GM19452 (cell line): ENCODE results near the gene NHP2.

Source experiments
- ATAC-seq: cut with Tn5 transposase; IDR thresholded peaks from one replicate; pipeline ENCODE4 v1.9.1; 2021; ENCODE audit not compliant: unreplicated experiment

Gene NHP2

DNA sequence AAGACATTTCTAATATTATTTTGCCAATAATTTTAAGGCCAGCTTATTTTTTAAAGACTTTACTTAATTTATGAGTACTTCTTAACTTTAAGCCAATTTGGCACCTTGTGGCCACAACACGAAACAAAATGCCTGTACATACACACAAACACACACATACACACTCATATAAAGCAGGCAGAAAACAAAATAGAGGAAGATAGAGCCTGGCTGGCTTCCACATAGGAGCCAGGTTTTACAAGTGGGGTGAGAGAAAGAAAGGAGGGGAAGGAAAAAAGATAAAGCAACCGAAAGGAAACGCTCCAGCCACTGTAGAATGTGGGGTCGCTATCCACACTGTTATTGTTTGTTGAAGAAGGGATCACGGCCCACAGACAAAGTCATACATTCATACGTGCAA is 23.1 kb upstream of the NHP2 start:
- no peak for ATAC-seq

DNA sequence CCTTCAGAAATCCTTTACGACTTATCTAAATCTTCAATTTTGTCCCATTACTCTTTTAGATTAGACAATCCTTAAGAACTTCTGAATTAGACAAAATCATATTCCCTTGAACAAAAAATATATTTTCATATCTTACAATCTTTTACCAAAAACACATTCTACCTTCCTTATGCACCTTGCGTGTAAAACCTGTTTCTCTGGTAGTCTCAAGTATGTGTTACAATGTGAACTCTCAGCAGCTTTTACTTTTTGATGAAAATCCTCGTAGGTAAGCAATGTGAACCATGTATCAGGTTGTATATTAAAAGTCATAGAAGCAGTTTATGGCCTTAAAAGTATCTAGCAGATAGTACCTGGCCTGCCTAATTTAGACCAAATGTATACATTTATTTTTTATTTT is 20.8 kb upstream of the NHP2 start:
- no peak for ATAC-seq

DNA sequence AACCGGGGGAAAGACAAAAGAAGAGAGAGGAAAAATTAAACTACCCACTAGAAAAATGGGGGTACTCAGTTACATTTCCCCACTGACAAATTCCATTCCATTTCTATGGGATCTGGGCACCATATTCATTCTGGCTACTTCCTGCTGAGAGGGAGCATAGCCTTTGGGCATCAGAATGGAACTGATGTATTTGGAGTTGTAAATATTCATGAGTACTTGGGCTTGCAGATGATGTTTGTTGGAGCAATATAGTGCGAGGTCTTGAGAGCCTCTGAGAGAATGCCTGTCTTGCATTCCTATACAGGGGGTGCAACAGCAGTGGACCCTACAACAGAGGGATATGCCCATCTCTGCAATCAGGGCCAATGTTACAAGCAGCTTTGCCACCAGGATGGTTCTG is 16.8 kb upstream of the NHP2 start:
- ATAC-seq = no peak

DNA sequence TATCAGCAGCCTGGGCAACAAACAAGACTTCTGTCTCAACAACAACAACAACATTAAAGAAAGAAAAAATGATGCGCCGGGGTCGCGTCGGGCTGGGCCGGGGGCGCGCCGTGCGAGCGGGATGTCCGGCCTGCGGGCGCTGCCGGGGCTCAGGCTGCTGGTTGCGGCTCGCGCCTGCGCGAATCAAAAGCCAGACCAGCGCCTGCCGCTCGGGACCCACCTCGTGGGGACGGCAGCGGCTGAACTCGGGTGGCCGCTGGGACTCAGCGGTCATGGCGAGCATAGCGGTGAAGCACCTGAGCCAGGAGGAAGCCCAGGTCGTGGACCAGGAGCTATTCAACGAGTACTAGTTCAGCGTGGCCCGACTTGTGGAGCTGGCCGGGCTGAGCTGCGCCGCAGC is 11.9 kb upstream of the NHP2 start:
- no peak for ATAC-seq

DNA sequence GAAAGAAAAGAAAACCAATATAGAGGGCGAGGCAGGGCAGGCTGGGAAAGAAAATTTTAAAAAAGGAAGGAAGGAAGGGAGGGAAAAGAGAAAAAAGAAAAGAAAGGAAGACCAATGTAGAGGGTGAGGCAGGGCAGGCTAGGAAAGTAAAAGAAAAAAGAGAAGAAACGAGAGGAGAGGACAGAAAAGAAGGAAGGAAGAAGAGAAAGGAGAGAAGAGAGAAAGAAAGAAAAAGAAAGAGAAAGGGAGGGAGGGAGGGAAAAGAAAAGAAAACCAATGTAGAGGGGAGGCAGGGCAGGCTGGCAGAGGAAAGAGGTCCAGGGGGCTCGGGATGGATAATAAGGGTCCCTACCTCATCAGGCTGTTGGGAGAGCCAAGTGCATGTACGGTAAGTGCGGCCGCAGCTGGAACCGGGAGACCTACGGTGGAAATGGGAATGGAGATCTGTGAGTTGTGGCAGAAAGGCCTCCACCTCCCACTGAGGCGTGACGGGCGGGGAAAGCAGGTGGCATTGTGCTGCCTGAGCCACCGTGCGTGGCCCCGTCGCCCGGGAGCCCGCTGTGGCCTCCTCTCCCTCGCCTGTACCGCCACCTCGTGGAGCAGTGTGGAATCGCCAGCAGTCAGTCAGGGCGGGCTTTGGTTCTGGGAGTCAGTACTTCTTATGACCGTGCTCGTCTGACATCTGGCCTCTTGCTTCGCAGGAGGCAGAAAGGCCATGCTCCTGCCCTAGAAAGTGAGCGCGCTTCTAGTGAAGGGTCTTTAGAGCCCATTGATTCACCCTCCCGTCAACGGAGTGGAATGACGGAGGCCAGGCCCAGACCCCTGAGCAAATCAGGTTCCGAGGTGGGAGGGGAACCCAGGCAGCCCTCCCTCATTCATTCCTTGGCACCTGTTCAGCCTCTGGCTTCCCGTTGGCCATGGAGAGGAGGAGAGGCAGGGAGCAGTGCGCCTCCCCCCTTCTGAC is 10.4 kb upstream of the NHP2 start:
- peak; percentile 90 for ATAC-seq

DNA sequence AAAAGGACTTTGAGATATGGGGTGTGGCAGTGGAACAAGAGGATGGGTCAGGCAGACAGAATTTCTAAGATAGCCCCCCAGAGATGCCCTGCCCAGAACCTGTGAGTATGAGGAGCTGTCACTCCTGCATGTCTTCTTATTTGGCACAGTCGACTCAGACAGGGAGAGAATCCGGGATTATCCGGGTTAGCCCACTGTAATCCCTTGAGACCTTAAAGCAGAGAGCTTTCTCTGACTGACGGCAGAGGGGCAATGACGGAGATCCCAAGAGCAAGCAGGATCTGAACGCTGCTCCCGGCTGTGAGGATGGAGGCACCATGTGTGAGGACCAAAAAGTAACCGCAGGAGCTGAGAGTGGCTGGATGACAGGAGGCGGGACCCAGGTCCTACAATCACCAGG is 8.8 kb upstream of the NHP2 start:
- ATAC-seq = no peak

DNA sequence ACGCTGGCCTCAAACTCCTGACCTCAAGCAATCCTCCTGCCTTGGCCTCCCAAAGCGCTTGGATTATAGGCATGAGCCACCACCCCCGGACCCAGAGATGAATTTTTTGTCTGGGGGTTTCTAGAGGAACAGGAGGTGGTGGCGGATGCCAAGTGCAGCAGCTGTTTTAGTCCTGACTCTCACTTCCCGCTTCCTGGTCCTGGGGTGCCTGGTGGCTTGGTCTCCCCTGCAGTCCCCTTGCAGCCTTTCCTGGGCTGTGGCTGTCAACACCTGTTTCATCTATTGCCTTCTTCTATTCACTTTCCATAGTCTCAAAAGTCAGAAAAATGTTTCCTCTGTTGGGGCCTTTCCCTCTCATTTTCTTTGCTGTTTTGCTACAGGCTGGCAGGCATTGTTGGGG is 6.5 kb upstream of the NHP2 start:
- no peak for ATAC-seq

DNA sequence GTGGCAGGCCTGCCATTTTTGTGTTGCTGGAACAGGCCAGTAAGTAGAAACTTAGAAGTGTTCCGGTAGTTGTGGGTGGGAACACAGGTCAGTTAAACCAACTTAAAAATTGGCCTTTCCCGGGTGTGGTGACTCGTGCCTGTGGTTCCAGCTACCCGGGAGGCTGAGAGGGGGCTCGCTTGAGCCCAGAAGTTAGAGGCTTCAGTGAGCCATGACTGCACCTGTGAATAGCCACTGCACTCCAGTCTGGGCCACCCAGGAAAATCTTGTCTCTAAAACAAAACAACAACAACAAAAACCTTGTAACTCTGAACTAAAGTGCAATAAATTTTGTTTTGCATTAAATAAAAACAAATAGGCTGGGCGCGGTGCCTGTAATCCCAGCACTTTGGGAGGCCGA is 1.4 kb upstream of the NHP2 start:
- no peak for ATAC-seq

DNA sequence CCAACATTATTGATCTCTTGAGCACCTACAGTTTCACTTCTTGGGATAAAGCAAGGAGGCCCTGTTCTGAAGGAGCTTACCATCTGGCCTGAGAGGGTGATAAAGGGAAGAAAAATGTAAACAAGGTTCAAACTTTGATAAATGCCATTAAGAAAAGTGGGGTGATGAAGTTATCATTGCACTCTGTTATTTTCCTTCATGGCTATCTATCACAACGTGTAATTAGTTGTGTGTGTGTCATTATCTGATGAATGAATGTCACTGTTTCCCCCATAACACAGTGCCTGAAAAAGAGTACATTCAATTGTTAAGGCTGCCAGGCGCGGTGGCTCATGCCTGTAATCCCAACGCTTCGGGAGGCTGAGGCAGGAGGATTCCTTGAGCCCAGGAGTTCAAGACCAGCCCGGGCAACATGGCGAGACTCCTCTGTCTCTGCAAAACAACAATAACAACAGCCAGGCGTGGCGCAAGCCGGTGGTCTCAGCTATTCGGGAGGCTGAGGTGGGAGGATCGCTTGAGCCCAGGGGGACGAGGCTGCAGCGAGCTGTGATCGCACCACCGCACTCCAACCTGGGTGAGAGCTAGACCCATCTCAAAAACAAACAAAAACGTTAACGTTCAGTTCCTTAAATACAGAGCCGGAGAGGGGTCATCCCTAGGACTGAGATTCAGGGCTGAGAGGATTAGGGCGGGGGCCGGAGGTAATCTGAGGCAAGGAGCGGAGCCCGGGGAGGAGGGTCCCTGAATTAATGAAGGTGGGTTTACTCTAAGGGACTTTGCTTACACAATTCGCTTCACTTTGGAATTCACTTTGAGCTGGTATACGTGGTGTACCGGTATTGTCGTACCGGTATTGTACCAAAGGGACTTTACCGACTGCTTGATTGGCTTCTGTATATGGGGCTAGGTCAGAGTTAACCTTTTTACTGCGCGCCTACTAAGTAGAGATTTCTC is 917 bp downstream of the NHP2 start:
- ATAC-seq = no peak

DNA sequence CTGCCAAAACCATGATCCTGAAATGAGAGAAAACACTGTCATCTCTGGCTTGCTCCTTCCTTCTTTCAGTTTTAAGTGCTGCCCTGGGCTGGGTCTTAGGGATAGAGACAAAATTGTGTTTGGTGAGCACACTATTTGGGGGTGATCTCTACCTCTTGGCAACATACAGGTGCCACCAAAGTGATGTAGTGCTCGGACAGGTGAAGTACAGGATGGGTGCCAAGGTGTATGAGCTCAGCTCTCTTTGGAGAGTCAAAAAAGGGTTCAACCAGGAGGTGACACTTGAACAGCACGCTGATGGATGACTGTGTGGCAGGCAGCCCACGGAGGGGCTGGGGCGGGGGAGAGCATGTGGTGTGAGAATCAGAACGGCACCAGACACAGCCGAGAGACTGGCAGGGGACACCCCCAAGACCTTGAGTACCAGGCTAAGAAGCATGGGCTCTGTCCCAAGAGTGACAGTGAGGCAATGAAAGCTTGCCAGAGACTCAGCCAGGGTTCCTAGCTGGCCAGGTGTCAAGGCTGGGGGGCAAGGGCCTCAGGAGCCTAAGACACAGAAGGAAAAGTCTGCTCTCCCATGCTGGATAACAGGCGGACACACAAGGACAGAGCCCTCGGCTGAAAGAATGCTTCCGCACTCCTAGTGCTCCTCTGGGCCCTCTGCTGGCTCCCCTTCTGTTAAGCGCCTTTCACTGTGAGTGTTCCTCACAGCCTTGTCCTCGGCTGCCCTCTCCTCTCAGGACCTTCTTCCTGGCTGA is 2.5 kb downstream of the NHP2 start:
- no peak for ATAC-seq

DNA sequence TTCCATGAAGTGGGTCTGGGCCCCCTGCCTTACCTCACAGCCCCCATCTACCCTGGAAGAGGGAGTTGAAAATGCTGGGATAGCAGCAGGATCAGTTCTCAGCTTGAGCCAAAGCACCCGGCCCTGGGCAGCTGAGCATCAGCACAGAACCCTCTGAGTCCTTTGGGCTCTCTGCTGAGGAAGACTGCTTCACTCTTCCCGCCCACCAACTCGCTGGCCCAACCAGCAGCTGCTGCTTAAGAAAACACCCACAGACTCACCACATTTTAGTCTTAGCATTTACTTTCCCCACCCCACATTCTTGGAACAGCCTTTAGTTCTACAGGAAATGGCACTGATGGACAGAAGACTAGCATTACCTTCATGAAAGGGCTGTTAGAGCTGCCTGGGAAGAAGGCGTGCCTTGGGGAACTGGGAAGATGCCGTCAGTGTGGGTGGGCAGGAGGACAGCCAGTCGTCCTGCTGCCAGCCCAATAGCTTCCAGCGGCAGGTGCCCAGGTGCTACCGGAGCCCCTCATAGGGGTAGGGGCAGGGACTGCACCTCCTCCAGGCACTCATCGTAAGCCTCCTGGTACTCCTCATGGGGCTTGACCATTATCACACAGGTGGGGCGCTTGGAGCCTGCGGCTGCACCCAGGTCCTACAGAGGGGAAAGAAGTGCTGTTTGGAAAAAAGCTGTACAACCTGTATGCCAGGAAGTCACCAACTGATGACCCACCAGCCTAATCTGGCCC is 4.3 kb downstream of the NHP2 start:
- no peak for ATAC-seq

DNA sequence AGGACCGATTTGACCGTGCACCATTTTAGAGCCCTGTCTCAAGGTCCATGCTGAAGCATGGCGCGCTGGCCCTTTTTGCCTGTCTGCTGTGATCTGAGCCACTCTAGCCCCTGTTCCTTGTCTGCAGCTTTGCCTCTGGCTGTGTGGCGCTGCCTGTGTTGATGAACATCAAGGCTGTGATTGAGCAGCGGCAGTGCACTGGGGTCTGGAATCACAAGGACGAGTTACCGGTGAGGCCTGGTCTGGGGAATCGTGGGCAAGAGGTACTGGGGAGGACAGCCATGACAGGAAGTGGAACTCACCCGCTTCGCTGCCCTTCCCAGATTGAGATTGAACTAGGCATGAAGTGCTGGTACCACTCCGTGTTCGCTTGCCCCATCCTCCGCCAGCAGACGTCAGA is 6.3 kb downstream of the NHP2 start:
- ATAC-seq = no peak

DNA sequence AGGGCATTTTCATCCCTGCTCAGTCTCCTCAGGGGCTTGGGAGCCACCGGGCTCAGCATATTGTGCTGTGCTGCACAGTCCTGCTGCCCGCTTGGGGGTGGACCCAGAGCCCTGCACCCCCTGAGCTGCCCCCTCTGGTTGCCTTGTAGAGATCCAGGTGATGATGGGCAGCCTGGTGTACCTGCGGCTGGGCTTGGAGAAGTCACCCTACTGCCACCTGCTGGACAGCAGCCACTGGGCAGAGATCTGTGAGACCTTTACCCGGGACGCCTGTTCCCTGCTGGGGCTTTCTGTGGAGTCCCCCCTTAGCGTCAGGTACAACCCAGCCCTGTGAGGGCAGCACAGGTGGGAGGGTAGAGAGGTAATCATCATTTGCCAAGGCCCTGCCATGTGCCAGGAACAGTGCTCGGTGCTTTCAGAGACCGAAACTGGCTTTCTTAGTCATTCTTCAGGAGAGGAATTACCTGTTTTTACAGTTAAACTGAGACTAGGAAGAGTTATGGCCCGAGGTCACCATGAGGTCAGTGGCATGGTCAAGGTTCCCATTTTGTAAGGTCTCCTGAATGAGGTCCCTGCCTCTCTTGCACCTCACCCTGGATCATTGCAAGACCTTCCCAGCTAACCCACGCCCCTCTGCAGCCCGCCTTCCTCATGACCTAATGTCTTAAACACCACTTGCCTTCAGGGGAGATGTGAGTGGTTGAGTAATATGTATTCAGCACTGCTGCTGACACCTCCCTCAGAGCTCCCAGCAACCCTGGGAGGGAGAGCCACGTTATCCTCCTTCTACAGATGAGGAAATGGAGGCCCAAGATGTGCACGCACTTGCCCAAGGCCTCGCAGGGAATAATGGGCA is 7.5 kb downstream of the NHP2 start:
- ATAC-seq = no peak

DNA sequence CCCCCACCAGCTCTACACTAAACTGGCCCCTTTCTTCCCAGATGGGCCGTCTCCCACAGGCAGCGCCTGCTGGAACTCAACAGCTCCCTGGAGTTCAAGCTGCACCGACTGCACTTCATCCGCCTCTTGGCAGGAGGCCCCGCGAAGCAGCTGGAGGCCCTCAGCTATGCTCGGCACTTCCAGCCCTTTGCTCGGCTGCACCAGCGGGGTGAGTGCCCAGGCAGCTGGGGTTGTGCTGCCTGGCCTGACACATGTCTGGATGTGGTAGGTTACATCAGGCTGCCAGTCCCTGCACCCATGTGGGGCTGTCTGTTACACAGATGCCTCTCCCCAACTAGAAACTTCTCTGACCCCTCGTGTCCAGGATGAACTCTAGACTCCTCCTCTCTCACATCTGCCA is 9.8 kb downstream of the NHP2 start:
- ATAC-seq = no peak

DNA sequence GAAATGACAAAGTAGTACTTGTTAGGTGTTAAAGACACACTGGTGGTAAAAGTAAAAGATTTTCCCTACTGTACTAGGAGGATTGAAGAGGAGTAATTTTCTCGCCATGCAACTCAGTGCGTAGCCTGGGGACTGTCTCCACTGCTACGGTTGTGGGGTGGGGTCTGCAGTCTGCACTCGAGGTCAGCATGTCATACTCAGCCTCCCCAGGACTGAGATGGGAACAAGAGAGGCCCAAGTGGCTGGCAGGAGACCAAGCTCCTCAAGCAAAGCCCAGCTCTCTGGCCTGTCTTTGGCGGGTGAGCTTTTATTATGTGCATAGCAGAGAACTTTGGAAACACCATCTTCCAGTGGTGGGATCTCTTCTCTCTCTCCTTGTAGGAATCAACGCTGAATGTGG is 10.4 kb downstream of the NHP2 start:
- no peak for ATAC-seq

DNA sequence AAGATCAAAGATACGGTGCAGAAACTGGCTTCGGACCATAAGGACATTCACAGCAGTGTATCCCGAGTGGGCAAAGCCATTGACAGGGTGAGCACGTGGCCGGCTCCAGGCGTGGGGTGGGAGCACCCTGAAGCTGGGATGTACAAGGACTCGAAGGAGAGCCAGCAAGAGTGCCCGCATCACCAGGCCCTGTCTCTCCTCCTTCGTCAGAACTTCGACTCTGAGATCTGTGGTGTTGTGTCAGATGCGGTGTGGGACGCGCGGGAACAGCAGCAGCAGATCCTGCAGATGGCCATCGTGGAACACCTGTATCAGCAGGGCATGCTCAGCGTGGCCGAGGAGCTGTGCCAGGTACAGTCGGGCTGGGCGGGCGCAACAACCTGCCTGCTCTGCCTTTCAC is 11.0 kb downstream of the NHP2 start:
- no peak for ATAC-seq

DNA sequence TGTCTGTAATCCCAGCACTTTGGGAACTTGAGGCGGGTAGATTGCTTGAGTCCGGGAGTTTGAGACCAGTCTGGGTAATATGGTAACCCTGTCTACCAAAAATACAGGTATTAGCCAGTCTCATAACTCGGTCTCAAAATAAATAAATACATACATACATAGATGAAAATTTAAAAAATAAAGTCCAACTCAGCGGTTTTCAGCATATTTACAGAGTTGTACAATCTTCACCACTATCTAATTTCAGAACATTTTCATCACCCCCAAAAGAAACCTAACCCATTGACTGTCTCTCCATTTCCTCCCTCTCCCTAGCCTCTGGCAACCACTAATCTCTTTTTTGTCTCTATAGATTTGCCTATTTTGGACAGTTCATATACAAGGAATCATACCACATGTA is 12.1 kb downstream of the NHP2 start:
- no peak for ATAC-seq

DNA sequence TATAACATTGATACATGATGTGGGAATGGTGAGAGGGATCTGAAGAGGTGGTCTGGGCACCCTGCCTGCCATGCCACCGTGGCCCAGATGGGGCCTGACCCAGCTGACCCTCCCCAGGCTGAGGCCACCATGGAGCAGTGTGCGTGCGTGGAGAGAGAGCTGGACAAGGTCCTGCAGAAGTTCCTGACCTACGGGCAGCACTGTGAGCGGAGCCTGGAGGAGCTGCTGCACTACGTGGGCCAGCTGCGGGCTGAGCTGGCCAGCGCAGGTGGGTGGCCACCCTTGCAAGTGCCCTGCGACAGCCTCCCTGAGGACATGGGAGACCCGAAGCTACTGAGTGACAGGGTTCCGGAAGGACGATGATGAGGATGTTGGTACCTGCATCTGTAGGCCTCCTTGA is 15.7 kb downstream of the NHP2 start:
- ATAC-seq = no peak

DNA sequence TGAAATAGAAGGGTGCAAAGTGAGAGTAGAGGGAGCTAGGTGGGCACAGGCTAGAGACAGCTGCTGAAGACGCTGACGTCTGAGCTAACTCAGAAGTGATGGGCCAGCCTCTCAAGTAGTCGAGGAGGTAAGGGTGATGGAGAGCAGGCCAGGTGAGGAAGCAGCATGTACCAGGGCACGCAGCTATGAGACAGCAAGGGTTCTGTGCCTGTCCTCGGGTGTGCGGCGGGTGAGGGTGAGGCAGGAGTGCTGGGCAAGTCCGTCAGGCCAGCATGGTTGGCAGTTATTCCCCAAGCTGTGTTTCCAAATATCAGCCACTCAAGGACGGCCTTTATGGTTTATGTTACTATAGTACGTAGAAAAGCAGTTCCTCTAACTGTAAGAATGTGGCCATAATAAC is 16.7 kb downstream of the NHP2 start:
- ATAC-seq = no peak
